ENCODE data around the gene VAV3. TPM values are rescaled to one million over a fixed set of nuclear protein-coding genes. Genes with fewer than 3 reads are reported as not detected.

VAV3 gene
- total RNA-seq, 1 donor from 2014 or later = 0.12 TPM

GRCh38 chr1:107533436-107533835 lies 431.5 kb downstream of the VAV3 start:
- Mint-ChIP-seq H3K9me3 (ENCODE audit: low read depth) (no peaks in the 10 kb centered on the region), H3K4me1 (ENCODE audit: low read depth) (no peaks in the 10 kb centered on the region), H3K27me3 (ENCODE audit: low read depth) (peaks cover under 1% of the 10 kb centered on the region), H3K36me3 (ENCODE audit: low read depth) (no peaks in the 10 kb centered on the region), H3K4me3 (ENCODE audit: unreplicated experiment) (no peak overlapping the region), H3K27ac (ENCODE audit: unreplicated experiment) (no peak overlapping the region)
- DNase-seq (ENCODE audit: low spot score) = no peak
- TF ChIP-seq CTCF (IDR thresholded peaks at IDR 0.05) = no peak

DNA sequence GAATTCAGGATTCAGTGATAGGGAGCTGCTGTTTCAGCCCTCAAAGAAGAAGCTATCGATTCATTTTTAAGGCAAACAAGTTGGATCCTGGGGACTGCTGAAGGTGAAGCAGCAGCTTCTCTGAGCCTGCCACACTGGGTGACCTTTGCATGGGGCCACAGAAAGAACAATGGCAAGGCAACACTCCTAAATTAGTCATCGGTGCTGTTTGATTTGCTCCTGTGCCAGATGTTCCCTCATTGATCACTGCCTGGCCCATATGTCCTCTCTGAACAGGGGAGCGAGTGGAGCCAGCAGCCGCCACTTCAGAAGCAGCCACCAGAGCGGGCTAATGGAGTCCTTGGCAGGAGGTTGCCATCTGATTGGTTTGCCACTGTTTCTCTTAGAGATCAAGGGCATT lies 432.7 kb downstream of the VAV3 start:
- Mint-ChIP-seq H3K4me3 (ENCODE audit: unreplicated experiment) (no peak overlapping the region), H3K36me3 (ENCODE audit: low read depth) (no peaks in the 10 kb centered on the region), H3K27me3 (ENCODE audit: low read depth) (peaks cover 8% of the 10 kb centered on the region), H3K27ac (ENCODE audit: unreplicated experiment) (no peak overlapping the region), H3K4me1 (ENCODE audit: low read depth) (no peaks in the 10 kb centered on the region), H3K9me3 (ENCODE audit: low read depth) (no peaks in the 10 kb centered on the region)
- no peak for DNase-seq (ENCODE audit: low spot score)
- no peak for TF ChIP-seq CTCF (IDR thresholded peaks at IDR 0.05)

DNA sequence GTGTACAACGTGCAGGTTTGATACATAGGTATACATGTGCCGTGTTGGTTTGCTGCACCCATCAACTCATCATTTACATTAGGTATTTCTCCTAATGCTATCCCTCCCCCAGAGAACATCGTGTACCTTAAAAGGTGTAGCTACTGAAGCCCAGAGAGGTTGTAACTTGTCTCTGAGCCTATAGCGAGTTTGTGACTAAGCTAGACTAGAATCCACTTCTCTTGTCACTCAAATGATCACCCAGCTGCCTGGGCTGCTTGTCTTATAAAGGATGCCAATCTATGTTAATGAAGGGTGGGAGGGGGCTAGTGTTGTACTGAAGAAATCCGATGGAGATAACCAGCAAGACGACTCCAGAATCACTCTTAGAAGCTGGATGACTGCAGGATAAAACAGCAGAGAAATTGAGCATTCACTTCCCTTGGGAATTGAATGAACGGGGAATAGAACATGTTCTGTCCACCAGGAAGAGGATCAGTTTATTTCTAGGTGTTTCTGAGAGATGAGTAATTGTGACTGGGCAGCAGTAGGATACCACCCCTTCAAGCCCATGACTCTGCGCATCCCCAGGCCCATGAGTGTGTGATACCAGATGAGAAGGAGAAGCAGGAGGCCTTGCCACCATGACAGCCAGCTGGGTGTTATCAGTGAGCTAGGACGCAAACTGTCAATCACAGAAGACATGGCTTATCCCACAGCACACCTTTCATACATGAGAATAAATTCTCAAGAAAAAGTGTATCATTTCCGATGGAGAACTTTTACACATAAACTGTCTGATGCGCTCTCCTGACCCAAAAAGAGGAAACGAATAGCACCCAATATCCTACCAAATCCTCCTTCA lies 433.7 kb downstream of the VAV3 start:
- TF ChIP-seq CTCF (IDR thresholded peaks at IDR 0.05) = no peak
- no peaks in the 10 kb centered on the region for H3K9me3 Mint-ChIP-seq (ENCODE audit: low read depth)
- no peak overlapping the region for H3K27ac Mint-ChIP-seq (ENCODE audit: unreplicated experiment)
- H3K4me3 Mint-ChIP-seq (ENCODE audit: unreplicated experiment) = no peak overlapping the region
- H3K4me1 Mint-ChIP-seq (ENCODE audit: low read depth) = no peaks in the 10 kb centered on the region
- DNase-seq (ENCODE audit: low spot score) = no peak
- H3K36me3 Mint-ChIP-seq (ENCODE audit: low read depth) = no peaks in the 10 kb centered on the region
- peaks cover 8% of the 10 kb centered on the region for H3K27me3 Mint-ChIP-seq (ENCODE audit: low read depth)

DNA sequence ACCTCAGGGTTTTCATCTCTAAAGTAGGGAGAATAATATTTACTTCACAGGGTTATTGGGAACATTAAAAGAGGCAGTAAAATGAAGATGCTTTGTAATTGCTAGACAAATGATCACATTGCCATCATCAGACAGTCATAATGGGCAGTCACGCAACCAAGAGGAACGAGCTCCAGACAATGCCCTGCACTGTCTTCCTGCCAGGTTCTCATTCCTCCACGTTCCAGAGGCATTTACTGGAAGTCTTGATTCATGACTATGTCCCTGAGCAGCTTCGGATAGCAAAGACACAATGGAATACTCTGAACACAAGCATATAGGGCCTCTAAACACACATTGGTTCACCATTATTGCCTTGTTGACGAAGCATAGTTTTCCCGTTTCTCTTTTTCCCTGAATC lies 434.4 kb downstream of the VAV3 start:
- no peak for DNase-seq (ENCODE audit: low spot score)
- no peak for TF ChIP-seq CTCF (IDR thresholded peaks at IDR 0.05)
- Mint-ChIP-seq H3K4me3 (ENCODE audit: unreplicated experiment) (no peak overlapping the region), H3K27ac (ENCODE audit: unreplicated experiment) (no peak overlapping the region), H3K4me1 (ENCODE audit: low read depth) (no peaks in the 10 kb centered on the region), H3K36me3 (ENCODE audit: low read depth) (no peaks in the 10 kb centered on the region), H3K27me3 (ENCODE audit: low read depth) (peaks cover 8% of the 10 kb centered on the region), H3K9me3 (ENCODE audit: low read depth) (no peaks in the 10 kb centered on the region)

GRCh38 chr1:107529511-107530149 lies 435.4 kb downstream of the VAV3 start:
- TF ChIP-seq CTCF (IDR thresholded peaks at IDR 0.05) = peak; percentile 84
- Mint-ChIP-seq H3K9me3 (ENCODE audit: low read depth) (no peaks in the 10 kb centered on the region), H3K27me3 (ENCODE audit: low read depth) (peaks cover 8% of the 10 kb centered on the region), H3K4me3 (ENCODE audit: unreplicated experiment) (no peak overlapping the region), H3K27ac (ENCODE audit: unreplicated experiment) (no peak overlapping the region), H3K36me3 (ENCODE audit: low read depth) (no peaks in the 10 kb centered on the region), H3K4me1 (ENCODE audit: low read depth) (no peaks in the 10 kb centered on the region)
- no peak for DNase-seq (ENCODE audit: low spot score)
